B cell (primary cell): ENCODE data around the gene TBX1. TPM values are rescaled to one million over a fixed set of nuclear protein-coding genes. Genes with fewer than 3 reads are reported as not detected.

Source experiments
- ATAC-seq: fragments of 200-7000 bp; cut with Tn5 transposase; one replicate; pipeline ENCODE4 v1.10.0; 2021; ENCODE audit warnings: low read depth, mild to moderate bottlenecking, moderate number of reproducible peaks, moderate library complexity
- CTCF ChIA-PET: fragments of 350-600 bp; sonication (Branson Sonifier 250); formaldehyde crosslinking; loops from one replicate; lab custom pipeline; 2021; ENCODE audit warnings: antibody characterized with exemption, inconsistent platforms; lab: Charles Lee
- POLR2A ChIA-PET: fragments of 350-600 bp; sonication (Branson Sonifier 250); formaldehyde crosslinking; loops from one replicate; lab custom pipeline; 2021; ENCODE audit warnings: antibody characterized with exemption; lab: Charles Lee
- DNase-seq: peaks from one replicate; pipeline ENCODE4 v3.0.0; 2013
- H2AFZ ChIP-seq: 2 replicates; pipeline ENCODE4 v1.6.1; 2012; ENCODE audit warnings: mild to moderate bottlenecking, low read depth, low read length; ENCODE audit not compliant: insufficient read depth, poor library complexity, severe bottlenecking
- H3K27ac ChIP-seq, 2 donors: 1 replicate in 1 of 2; 2 replicates in 1 of 2; pipeline ENCODE4 v1.5.1; 2012 to 2013; ENCODE audit warnings: low read length in 2 of 2, mild to moderate bottlenecking in 2 of 2, moderate library complexity in 1 of 2
- H3K27me3 ChIP-seq, 4 experiments: fragments of 200-600 bp in 1 of 4; sonication (generic) in 1 of 4; replicated peaks in 1 of 4; 1 replicate in 2 of 4; 2 replicates in 2 of 4; pipeline versions ENCODE4 v1.6.1 to v1.7.0; 2013 to 2016; ENCODE audit warnings: low read length in 3 of 4, mild to moderate bottlenecking in 2 of 4, mixed read lengths in 1 of 4, moderate library complexity in 1 of 4; ENCODE audit not compliant: insufficient read depth in 4 of 4, control insufficient read depth in 3 of 4; ENCODE audit errors: control extremely low read depth in 1 of 4
- H3K36me3 ChIP-seq, 2 experiments: replicated peaks in 1 of 2; 1 replicate in 1 of 2; 2 replicates in 1 of 2; pipeline versions ENCODE4 v1.6.1 to v1.7.1; 2013; ENCODE audit warnings: low read length in 1 of 2; ENCODE audit not compliant: insufficient read depth in 2 of 2, control insufficient read depth in 1 of 2; ENCODE audit errors: control extremely low read depth in 1 of 2, extremely low read depth in 1 of 2
- H3K4me1 ChIP-seq, 2 donors: fragments of 200-600 bp in 1 of 2; sonication (generic) in 1 of 2; 1 replicate in 1 of 2; 2 replicates in 1 of 2; pipeline versions ENCODE4 v1.5.1 to v1.6.1; 2013 to 2017; ENCODE audit warnings: low read length in 2 of 2; ENCODE audit not compliant: control insufficient read depth in 2 of 2, insufficient read depth in 2 of 2
- H3K4me2 ChIP-seq: replicated peaks from 2 replicates; pipeline ENCODE3; 2012; ENCODE audit warnings: mild to moderate bottlenecking, low read depth, low read length; ENCODE audit not compliant: poor library complexity, severe bottlenecking
- H3K4me3 ChIP-seq, 5 experiments: fragments of 200-600 bp in 1 of 5; sonication (generic) in 1 of 5; 1 replicate in 3 of 5; 2 replicates in 2 of 5; pipeline versions ENCODE4 v1.5.1 to v1.7.0; 2011 to 2016; ENCODE audit warnings: low read length in 4 of 5, mild to moderate bottlenecking in 4 of 5, low read depth in 2 of 5, control low read depth in 1 of 5, moderate library complexity in 1 of 5; ENCODE audit not compliant: insufficient read depth in 1 of 5; ENCODE audit errors: control extremely low read depth in 1 of 5, extremely low read depth in 1 of 5
- H3K79me2 ChIP-seq: fragments of 200-600 bp; sonication (generic); one replicate; pipeline ENCODE4 v1.6.0; 2016; ENCODE audit warnings: low read length; ENCODE audit not compliant: control insufficient read depth, insufficient read depth
- H3K9ac ChIP-seq: fragments of 200-600 bp; sonication (generic); 2 replicates; pipeline ENCODE4 v1.6.1; 2017; ENCODE audit warnings: mild to moderate bottlenecking, low read length, moderate library complexity
- H3K9me3 ChIP-seq, 3 donors: one replicate each; pipeline versions ENCODE4 v1.6.1 to v1.7.1; 2013; ENCODE audit warnings: low read length in 2 of 3; ENCODE audit not compliant: control insufficient read depth in 2 of 3, insufficient read depth in 1 of 3; ENCODE audit errors: control extremely low read depth in 1 of 3
- H4K20me1 ChIP-seq: 2 replicates; pipeline ENCODE4 v1.6.0; 2012; ENCODE audit warnings: mild to moderate bottlenecking, low read length; ENCODE audit not compliant: insufficient read depth, control insufficient read depth, poor library complexity, severe bottlenecking
- H3K27ac Mint-ChIP-seq: one replicate; pipeline ENCODE4 v1.8.0; 2021; ENCODE audit warnings: mixed read lengths
- H3K27me3 Mint-ChIP-seq: one replicate; pipeline ENCODE4 v1.8.0; 2021; ENCODE audit warnings: mixed read lengths
- H3K4me1 Mint-ChIP-seq: one replicate; pipeline ENCODE4 v1.8.0; 2021; ENCODE audit warnings: mixed read lengths
- H3K4me3 Mint-ChIP-seq: one replicate; pipeline ENCODE4 v1.8.0; 2021; ENCODE audit warnings: mixed read lengths
- H3K9me3 Mint-ChIP-seq: one replicate; pipeline ENCODE4 v1.8.0; 2022; ENCODE audit warnings: mixed read lengths; ENCODE audit not compliant: insufficient read depth
- EZH2 ChIP-seq: IDR thresholded peaks from 2 replicates; pipeline ENCODE4 v1.6.1; 2012; ENCODE audit warnings: borderline replicate concordance, low read depth, mild to moderate bottlenecking, moderate library complexity, low read length; ENCODE audit not compliant: insufficient read depth, poor library complexity, severe bottlenecking
- WGBS: methylation state at CpG from one replicate; pipeline ENCODE4 v1.1.5; 2013; ENCODE audit warnings: missing lambda C conversion rate; ENCODE audit not compliant: insufficient coverage; 5-methylcytosine and 5-hydroxymethylcytosine counted together
- intact Hi-C: fragments of 100-400 bp; cut with micrococcal nuclease; formaldehyde crosslinking; loops from one replicate; pipeline ENCODE4 v1.10.0; 2022
- polyA plus RNA-seq: library from polyadenylated mRNA; depleted of rRNA; stranded (reverse); fragments of >200 nt; gene quantifications from 2 replicates; pipeline ENCODE4 v1.2.3, GENCODE V29; 2012
- total RNA-seq, 2 donors: library from RNA; stranded (reverse); fragments of 120-200 nt in 1 of 2; gene quantifications; 1 replicate in 1 of 2; 2 replicates in 1 of 2; pipeline versions ENCODE4 v1.2.3 to v1.2.4, GENCODE V29; 2013 to 2022
- TF ChIP-seq, protein P1 (sequence below): fragments of 200-600 bp; IDR thresholded peaks from one replicate; pipeline ENCODE4 v1.8.0; 2022; ENCODE audit warnings: antibody characterized with exemption, mild to moderate bottlenecking

The TBX1 gene
- total and polyA plus RNA-seq, 2 donors (not counting 1 experiment from before 2014, with no cell fraction given) = not detected

DNA sequence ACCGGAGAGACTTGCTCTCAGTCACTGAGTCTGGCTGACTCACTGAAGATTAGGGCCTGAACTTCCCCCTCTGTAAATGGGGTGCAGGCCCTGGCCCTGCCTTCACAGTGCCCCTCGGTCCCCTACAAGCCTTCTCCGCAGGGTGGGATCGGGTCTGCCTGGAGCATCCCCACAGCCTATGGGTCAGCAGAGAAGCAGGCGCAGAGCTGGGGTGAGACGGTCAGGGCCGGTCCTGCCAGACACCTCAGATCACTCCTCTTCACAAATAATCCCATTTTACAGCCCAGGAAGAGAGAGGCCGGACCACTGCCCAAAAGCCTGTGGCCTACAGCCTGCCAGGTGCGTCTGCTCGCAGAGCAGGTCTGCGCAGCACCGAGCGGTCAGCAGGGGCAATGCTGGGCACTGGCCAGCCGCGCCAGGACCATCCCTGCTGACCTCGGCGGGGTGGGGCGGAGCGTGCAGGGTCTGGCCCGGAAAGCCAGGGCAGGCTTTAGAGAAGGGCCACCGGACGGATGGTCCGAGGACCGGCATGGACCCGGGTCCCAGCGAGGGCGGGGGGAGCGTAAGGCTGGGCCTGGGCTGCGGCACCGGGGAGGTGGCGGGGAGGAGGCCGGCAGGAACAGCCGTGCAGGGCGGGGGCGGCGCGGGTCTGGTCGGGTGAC lies 46.8 kb upstream of the TBX1 start:
- no peak overlapping the region for H3K27ac ChIP-seq
- H3K27me3 Mint-ChIP-seq = peaks cover 27% of the 10 kb centered on the region
- intact Hi-C loops = no loop called here
- H3K79me2 ChIP-seq = no peaks in the 10 kb centered on the region
- WGBS = 34% methylated on average over 36 of the region's 38 CpGs
- H2AFZ ChIP-seq = no peak overlapping the region
- ChIA-PET CTCF (no interaction called here), POLR2A (no interaction called here)
- H3K4me3 ChIP-seq = no peak overlapping the region
- no peak for TF ChIP-seq EZH2
- TF ChIP-seq, protein P1, sequence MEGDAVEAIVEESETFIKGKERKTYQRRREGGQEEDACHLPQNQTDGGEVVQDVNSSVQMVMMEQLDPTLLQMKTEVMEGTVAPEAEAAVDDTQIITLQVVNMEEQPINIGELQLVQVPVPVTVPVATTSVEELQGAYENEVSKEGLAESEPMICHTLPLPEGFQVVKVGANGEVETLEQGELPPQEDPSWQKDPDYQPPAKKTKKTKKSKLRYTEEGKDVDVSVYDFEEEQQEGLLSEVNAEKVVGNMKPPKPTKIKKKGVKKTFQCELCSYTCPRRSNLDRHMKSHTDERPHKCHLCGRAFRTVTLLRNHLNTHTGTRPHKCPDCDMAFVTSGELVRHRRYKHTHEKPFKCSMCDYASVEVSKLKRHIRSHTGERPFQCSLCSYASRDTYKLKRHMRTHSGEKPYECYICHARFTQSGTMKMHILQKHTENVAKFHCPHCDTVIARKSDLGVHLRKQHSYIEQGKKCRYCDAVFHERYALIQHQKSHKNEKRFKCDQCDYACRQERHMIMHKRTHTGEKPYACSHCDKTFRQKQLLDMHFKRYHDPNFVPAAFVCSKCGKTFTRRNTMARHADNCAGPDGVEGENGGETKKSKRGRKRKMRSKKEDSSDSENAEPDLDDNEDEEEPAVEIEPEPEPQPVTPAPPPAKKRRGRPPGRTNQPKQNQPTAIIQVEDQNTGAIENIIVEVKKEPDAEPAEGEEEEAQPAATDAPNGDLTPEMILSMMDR = no peak
- ATAC-seq = no peak
- H3K9me3 Mint-ChIP-seq = no peaks in the 10 kb centered on the region
- H3K27me3 ChIP-seq = peaks cover 0 to 45% (median 17%) of the 10 kb centered on the region in 4 experiments
- peaks cover 7% of the 10 kb centered on the region for H3K4me1 Mint-ChIP-seq
- H3K4me3 Mint-ChIP-seq = peak overlapping the region; percentile 80
- peak overlapping the region; percentile 80 for H3K4me2 ChIP-seq
- peaks cover 17 to 21% of the 10 kb centered on the region in 2 donors for H3K4me1 ChIP-seq
- H3K36me3 ChIP-seq = no peaks in the 10 kb centered on the region
- peak; percentile 12 for DNase-seq
- peaks cover 0 to 8% (median 0%) of the 10 kb centered on the region in 3 donors for H3K9me3 ChIP-seq
- no peaks in the 10 kb centered on the region for H4K20me1 ChIP-seq
- no peak overlapping the region for H3K9ac ChIP-seq
- H3K27ac Mint-ChIP-seq = no peak overlapping the region
